ENCODE measurements around the gene KLHL18. TPM values are rescaled to one million over a fixed set of nuclear protein-coding genes. Genes with fewer than 3 reads are reported as not detected.

Gene KLHL18
- total and polyA plus RNA-seq, 2 of the 4 experiments (the other 2 are of a cell fraction), result 29.1 to 76.2 TPM

DNA sequence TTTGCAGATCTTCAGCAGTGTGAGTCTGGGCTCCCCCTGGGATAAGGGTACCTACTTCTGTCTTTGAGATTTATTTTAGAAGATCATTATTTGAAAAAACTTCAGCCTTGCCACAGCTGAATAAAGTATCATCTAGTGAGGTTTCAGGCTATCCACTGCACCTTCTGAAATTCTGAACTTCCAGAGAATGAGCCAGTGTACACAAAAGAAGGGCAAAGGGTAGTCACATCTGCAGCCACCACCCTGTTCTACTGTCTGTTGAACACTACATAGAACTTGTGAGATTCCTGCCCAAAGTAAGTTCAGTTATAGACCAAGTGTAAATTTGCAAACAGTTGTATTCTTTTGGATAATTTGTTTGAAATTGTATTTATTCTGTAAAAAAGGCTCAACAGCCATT is 60.1 kb downstream of the KLHL18 start:
- Histone ChIP-seq H3K4me2 (ENCODE audit: low read depth, low read length) (no peak overlapping the region), H2AK9ac (replicated peaks; ENCODE audit: low read depth, low read length, poor library complexity) (no peak overlapping the region), H4K20me1 (ENCODE audit: insufficient read depth, low read length) (peaks cover 10% of the 10 kb centered on the region), H3K4me3 (ENCODE audit: insufficient read depth, low read depth, low read length) (no peak overlapping the region), H3K79me1 (ENCODE audit: low read depth in 1 of 2, low read length in 2 of 2) (peaks cover 0 to 12% of the 10 kb centered on the region in 2 experiments; a peak in 3 of 4 replicates), H3K9ac (ENCODE audit: low read depth, low read length) (no peak overlapping the region), H4K8ac (ENCODE audit: low read depth in 2 of 2, low read length in 2 of 2) (no peak overlapping the region), H3K27ac (ENCODE audit: insufficient read depth, low read length) (no peak overlapping the region), H3K4ac (ENCODE audit: low read depth, low read length) (no peak overlapping the region), H2BK5ac (ENCODE audit: low read depth, low read length, poor library complexity, severe bottlenecking) (no peak overlapping the region), H3K23ac (ENCODE audit: low read depth, low read length) (no peak overlapping the region), H2AFZ (replicated peaks; ENCODE audit: low read length, poor library complexity) (no peak overlapping the region), H3K4me1 (ENCODE audit: control insufficient read depth, insufficient read depth, low read length) (peaks cover 11% of the 10 kb centered on the region), H2AK5ac (ENCODE audit: low read depth, low read length) (no peak overlapping the region), H2BK20ac (ENCODE audit: low read depth, low read length) (no peak overlapping the region), H3K27me3 (ENCODE audit: control insufficient read depth, insufficient read depth, low read length) (no peaks in the 10 kb centered on the region), H3K14ac (replicated peaks; ENCODE audit: low read depth, low read length) (no peak overlapping the region), H3K36me3 (ENCODE audit: control insufficient read depth, insufficient read depth, low read length) (peaks cover 36% of the 10 kb centered on the region), H3K18ac (ENCODE audit: low read depth, low read length) (no peak overlapping the region), H4K5ac (ENCODE audit: low read depth, low read length) (no peak overlapping the region), H2BK15ac (ENCODE audit: low read depth, low read length) (no peak overlapping the region), H3K9me1 (ENCODE audit: insufficient read depth, low read length) (peaks cover 22% of the 10 kb centered on the region), H3K9me3 (ENCODE audit: control insufficient read depth, insufficient read depth, low read length) (no peaks in the 10 kb centered on the region), H3K56ac (ENCODE audit: extremely low read depth, insufficient read depth, low read length) (no peak overlapping the region), H2BK120ac (ENCODE audit: low read depth, low read length) (no peak overlapping the region), H4K91ac (ENCODE audit: insufficient read depth, low read depth, low read length) (no peak overlapping the region)
- in situ Hi-C loops (cut with MboI; ENCODE audit: low sequenced_read_pairs), result no loop called here
- POLR2A ChIA-PET (ENCODE audit: unreplicated experiment), result no interaction called here
- no peak for ATAC-seq (ENCODE audit: low read depth)
- DNase-seq, result no peak
- dilution Hi-C loops (cut with HindIII; ENCODE audit: low sequenced_read_pairs, unreplicated experiment), result no loop called here
- BruUV-seq (replicated peaks), result no TSS peak
- CTCF ChIA-PET, result no interaction called here
- TF ChIP-seq SMC3 (IDR thresholded peaks at IDR 0.05; ENCODE audit: low read depth, low read length) (no peak), CHD1 (IDR thresholded peaks at IDR 0.05; ENCODE audit: low read depth, low read length) (no peak), NFE2L2 (IDR thresholded peaks at IDR 0.05; ENCODE audit: low read depth, low read length) (no peak), MAFK (IDR thresholded peaks at IDR 0.05; ENCODE audit: low read depth, low read length) (no peak), FOS (IDR thresholded peaks at IDR 0.05; ENCODE audit: low read depth, low read length) (no peak), RCOR1 (IDR thresholded peaks at IDR 0.05; ENCODE audit: insufficient replicate concordance, low read length) (no peak), RAD21 (IDR thresholded peaks at IDR 0.05; ENCODE audit: low read length) (no peak), MAZ (IDR thresholded peaks at IDR 0.05; ENCODE audit: borderline replicate concordance, low read depth, low read length) (no peak)
- TF ChIP-seq, protein P1, sequence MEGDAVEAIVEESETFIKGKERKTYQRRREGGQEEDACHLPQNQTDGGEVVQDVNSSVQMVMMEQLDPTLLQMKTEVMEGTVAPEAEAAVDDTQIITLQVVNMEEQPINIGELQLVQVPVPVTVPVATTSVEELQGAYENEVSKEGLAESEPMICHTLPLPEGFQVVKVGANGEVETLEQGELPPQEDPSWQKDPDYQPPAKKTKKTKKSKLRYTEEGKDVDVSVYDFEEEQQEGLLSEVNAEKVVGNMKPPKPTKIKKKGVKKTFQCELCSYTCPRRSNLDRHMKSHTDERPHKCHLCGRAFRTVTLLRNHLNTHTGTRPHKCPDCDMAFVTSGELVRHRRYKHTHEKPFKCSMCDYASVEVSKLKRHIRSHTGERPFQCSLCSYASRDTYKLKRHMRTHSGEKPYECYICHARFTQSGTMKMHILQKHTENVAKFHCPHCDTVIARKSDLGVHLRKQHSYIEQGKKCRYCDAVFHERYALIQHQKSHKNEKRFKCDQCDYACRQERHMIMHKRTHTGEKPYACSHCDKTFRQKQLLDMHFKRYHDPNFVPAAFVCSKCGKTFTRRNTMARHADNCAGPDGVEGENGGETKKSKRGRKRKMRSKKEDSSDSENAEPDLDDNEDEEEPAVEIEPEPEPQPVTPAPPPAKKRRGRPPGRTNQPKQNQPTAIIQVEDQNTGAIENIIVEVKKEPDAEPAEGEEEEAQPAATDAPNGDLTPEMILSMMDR (conservative IDR thresholded peaks at IDR 0.05; ENCODE audit: low read depth, low read length), result no peak
- intact Hi-C loops (cut with micrococcal nuclease), result no loop called here

All from IMR-90 (cell line).